H1 (cell line): ENCODE results near the gene BSG. TPM values are rescaled to one million over a fixed set of nuclear protein-coding genes. Genes with fewer than 3 reads are reported as not detected.

Source experiments
- CTCF ChIA-PET: fragments of 300-600 bp; sonication (Branson Sonifier 250); formaldehyde crosslinking; loops from one replicate; lab custom pipeline; 2021; ENCODE audit not compliant: partially characterized antibody; lab: Charles Lee
- POLR2A ChIA-PET: fragments of 300-600 bp; sonication (Branson Sonifier 250); formaldehyde crosslinking; loops from one replicate; lab custom pipeline; 2021; ENCODE audit warnings: inconsistent platforms; ENCODE audit not compliant: partially characterized antibody; lab: Charles Lee
- DNase-seq, 2 experiments: peaks; one replicate each; pipeline versions ENCODE4 v3.0.0 to v3.0.0-alpha.2; 2010 to 2022; ENCODE audit warnings: low spot score in 2 of 2, low read depth in 1 of 2, mixed read lengths in 1 of 2
- FAIRE-seq: peaks from 2 replicates; lab custom pipeline; 2011; peaks lifted over from hg19 to GRCh38; lab: Jason Lieb, UNC
- H2AFZ ChIP-seq: 2 replicates; pipeline ENCODE4 v1.8.1; 2012; ENCODE audit warnings: low read length, inconsistent platforms
- H2AK5ac ChIP-seq: 2 replicates; pipeline ENCODE4 v1.6.1; 2013; ENCODE audit warnings: low read depth, low read length
- H2BK120ac ChIP-seq: replicated peaks from 2 replicates; pipeline ENCODE3; 2013; ENCODE audit warnings: low read depth, low read length, inconsistent platforms
- H2BK12ac ChIP-seq: 2 replicates; pipeline ENCODE4 v1.6.1; 2013; ENCODE audit warnings: low read depth, low read length
- H2BK15ac ChIP-seq: 2 replicates; pipeline ENCODE4 v1.6.1; 2013; ENCODE audit warnings: low read length
- H2BK20ac ChIP-seq: 2 replicates; pipeline ENCODE4 v1.6.1; 2013; ENCODE audit warnings: low read length
- H2BK5ac ChIP-seq: 2 replicates; pipeline ENCODE4 v1.6.1; 2013; ENCODE audit warnings: low read depth, low read length
- H3K14ac ChIP-seq: 2 replicates; pipeline ENCODE4 v1.6.1; 2013; ENCODE audit warnings: inconsistent platforms; ENCODE audit not compliant: insufficient read length
- H3K18ac ChIP-seq: 2 replicates; pipeline ENCODE4 v1.6.1; 2013; ENCODE audit warnings: low read length; ENCODE audit errors: extremely low read depth
- H3K23ac ChIP-seq: 2 replicates; pipeline ENCODE4 v1.6.1; 2013; ENCODE audit warnings: inconsistent platforms; ENCODE audit not compliant: insufficient read length
- H3K23me2 ChIP-seq: 2 replicates; pipeline ENCODE4 v1.6.1; 2013; ENCODE audit warnings: low read depth, low read length
- H3K27ac ChIP-seq: 2 replicates; pipeline ENCODE4 v1.6.1; 2011; ENCODE audit warnings: low read depth, low read length, inconsistent platforms
- H3K27me3 ChIP-seq, 4 experiments: replicated peaks in 1 of 4; 1 replicate in 1 of 4; 2 replicates in 3 of 4; pipeline versions ENCODE4 v1.6.1 to v1.8.1; 2011 to 2013; ENCODE audit warnings: low read length in 3 of 4, mild to moderate bottlenecking in 3 of 4, inconsistent platforms in 2 of 4, mixed read lengths in 2 of 4, moderate library complexity in 1 of 4; ENCODE audit not compliant: control insufficient read depth in 3 of 4, insufficient read depth in 3 of 4; ENCODE audit errors: extremely low read depth in 1 of 4
- H3K36me3 ChIP-seq, 4 experiments: 2 replicates each; pipeline versions ENCODE4 v1.6.1 to v1.8.1; 2011 to 2013; ENCODE audit warnings: mild to moderate bottlenecking in 4 of 4, low read length in 3 of 4, moderate library complexity in 2 of 4, control low read depth in 1 of 4, inconsistent platforms in 1 of 4; ENCODE audit not compliant: insufficient read depth in 4 of 4, control insufficient read depth in 2 of 4
- H3K4ac ChIP-seq: replicated peaks from 2 replicates; pipeline ENCODE3; 2013; ENCODE audit warnings: low read length, low read depth, mixed read lengths, inconsistent platforms; ENCODE audit not compliant: insufficient read length
- H3K4me1 ChIP-seq, 4 experiments: replicated peaks in 1 of 4; 1 replicate in 1 of 4; 2 replicates in 3 of 4; pipeline versions ENCODE4 v1.6.1 to v1.8.1; 2011 to 2013; ENCODE audit warnings: low read length in 3 of 4, inconsistent platforms in 2 of 4, mixed read lengths in 1 of 4; ENCODE audit not compliant: insufficient read depth in 4 of 4, control insufficient read depth in 3 of 4
- H3K4me2 ChIP-seq, 2 experiments: 2 replicates each; pipeline versions ENCODE4 v1.6.1 to v1.8.1; 2011 to 2013; ENCODE audit warnings: low read depth in 2 of 2, low read length in 2 of 2, control low read depth in 1 of 2, inconsistent platforms in 1 of 2, mild to moderate bottlenecking in 1 of 2; ENCODE audit not compliant: insufficient read depth in 1 of 2
- H3K4me3 ChIP-seq, 4 experiments: fragments of 200-600, 300-600 bp in 1 of 4; sonication (generic), shearing (Covaris generic), sonication (Bioruptor Twin) in 1 of 4; 2 replicates each; pipeline versions ENCODE4 v1.5.1 to v1.8.1; 2011 to 2016; ENCODE audit warnings: low read length in 4 of 4, low read depth in 3 of 4, control low read depth in 2 of 4, inconsistent platforms in 2 of 4, mild to moderate bottlenecking in 2 of 4, mixed read lengths in 1 of 4, moderate library complexity in 1 of 4; ENCODE audit not compliant: insufficient read depth in 2 of 4; ENCODE audit errors: extremely low read depth in 1 of 4
- H3K56ac ChIP-seq: replicated peaks from 2 replicates; pipeline ENCODE3; 2013; ENCODE audit warnings: low read depth, mild to moderate bottlenecking, mixed read lengths, low read length, inconsistent platforms; ENCODE audit not compliant: insufficient read length
- H3K79me1 ChIP-seq: 2 replicates; pipeline ENCODE4 v1.6.1; 2013; ENCODE audit warnings: low read depth, low read length, control low read depth
- H3K79me2 ChIP-seq, 2 experiments: 2 replicates each; pipeline versions ENCODE4 v1.6.1 to v1.8.1; 2012 to 2013; ENCODE audit warnings: low read length in 2 of 2, mild to moderate bottlenecking in 2 of 2, inconsistent platforms in 1 of 2; ENCODE audit not compliant: insufficient read depth in 2 of 2, control insufficient read depth in 1 of 2
- H3K9ac ChIP-seq, 4 experiments: replicated peaks in 1 of 4; 1 replicate in 1 of 4; 2 replicates in 3 of 4; pipeline versions ENCODE4 v1.6.1 to v1.8.1; 2011 to 2013; ENCODE audit warnings: low read depth in 3 of 4, low read length in 3 of 4, control low read depth in 2 of 4, mild to moderate bottlenecking in 2 of 4, moderate library complexity in 2 of 4, inconsistent platforms in 1 of 4; ENCODE audit errors: extremely low read depth in 1 of 4
- H3K9me3 ChIP-seq, 2 experiments: 2 replicates each; pipeline versions ENCODE4 v1.6.1 to v1.8.1; 2012 to 2013; ENCODE audit warnings: mild to moderate bottlenecking in 2 of 2, moderate library complexity in 2 of 2, control low read depth in 1 of 2, inconsistent platforms in 1 of 2, low read depth in 1 of 2, low read length in 1 of 2, mixed read lengths in 1 of 2; ENCODE audit not compliant: insufficient read depth in 2 of 2
- H4K20me1 ChIP-seq, 2 experiments: replicated peaks in 1 of 2; 2 replicates each; pipeline versions ENCODE3 to v1.8.1; 2011 to 2013; ENCODE audit warnings: inconsistent platforms in 2 of 2, low read length in 2 of 2, mild to moderate bottlenecking in 1 of 2; ENCODE audit not compliant: insufficient read depth in 2 of 2, control insufficient read depth in 1 of 2
- H4K5ac ChIP-seq: 2 replicates; pipeline ENCODE4 v1.6.1; 2013; ENCODE audit warnings: low read length, low read depth, mixed read lengths, inconsistent platforms; ENCODE audit not compliant: insufficient read length
- H4K8ac ChIP-seq: 2 replicates; pipeline ENCODE4 v1.8.0; 2013; ENCODE audit warnings: mild to moderate bottlenecking, moderate library complexity, low read length, inconsistent platforms; ENCODE audit not compliant: insufficient read depth; ENCODE audit errors: extremely low read depth
- H4K91ac ChIP-seq: replicated peaks from 2 replicates; pipeline ENCODE3; 2013; ENCODE audit warnings: low read length, mixed read lengths, inconsistent platforms; ENCODE audit not compliant: insufficient read length
- ATF3 ChIP-seq: IDR thresholded peaks from 2 replicates; pipeline ENCODE4 v1.6.1; 2011; ENCODE audit warnings: low read depth, mild to moderate bottlenecking, low read length; ENCODE audit not compliant: insufficient read depth
- KDM1A ChIP-seq: fragments of 200-600, 300-600 bp; sonication (generic); IDR thresholded peaks from 2 replicates; pipeline ENCODE4 v1.7.1; 2016; ENCODE audit warnings: mild to moderate bottlenecking, low read length, borderline replicate concordance
- WGBS, 2 experiments: shearing (Covaris generic) in 1 of 2; methylation state at CpG; one replicate each; pipeline versions ENCODE4 v1.1.6 to v1.1.7; 2013 to 2015; ENCODE audit warnings: low lambda C conversion rate in 2 of 2, mixed read lengths in 2 of 2, inconsistent platforms in 1 of 2, low coverage in 1 of 2, missing lambda C conversion rate in 1 of 2; ENCODE audit not compliant: insufficient replicate concordance in 2 of 2, insufficient coverage in 1 of 2, insufficient read length in 1 of 2; ENCODE audit errors: extremely low coverage in 1 of 2, missing lambda C conversion rate in 1 of 2; 5-methylcytosine and 5-hydroxymethylcytosine counted together
- polyA plus RNA-seq, 7 experiments: library from polyadenylated mRNA; depleted of rRNA in 3 of 7; stranded (reverse) in 5 of 7; unstranded in 2 of 7; fragments of >200 nt in 5 of 7; fragments of 200-250 nt in 2 of 7; gene quantifications; 1 replicate in 5 of 7; 2 replicates in 1 of 7; 4 replicates in 1 of 7; pipeline versions ENCODE4 v1.2.1 to v1.2.3, GENCODE V29; 2011 to 2013; ENCODE audit warnings: missing spikeins in 2 of 7, mixed read lengths in 2 of 7
- total RNA-seq: library from RNA; stranded (reverse); fragmentation: NEBNext Ultra II Directional; extraction: Animal tissue kit (Norgen Biotek cat#: 25700); gene quantifications from 2 replicates; pipeline ENCODE4 v1.2.1, GENCODE V29; 2021

The BSG gene
- total and polyA plus RNA-seq, 2 of the 8 experiments (the other 6 are each of a cell fraction or from before 2014, with no cell fraction given), result 726 to 1,055 TPM

DNA sequence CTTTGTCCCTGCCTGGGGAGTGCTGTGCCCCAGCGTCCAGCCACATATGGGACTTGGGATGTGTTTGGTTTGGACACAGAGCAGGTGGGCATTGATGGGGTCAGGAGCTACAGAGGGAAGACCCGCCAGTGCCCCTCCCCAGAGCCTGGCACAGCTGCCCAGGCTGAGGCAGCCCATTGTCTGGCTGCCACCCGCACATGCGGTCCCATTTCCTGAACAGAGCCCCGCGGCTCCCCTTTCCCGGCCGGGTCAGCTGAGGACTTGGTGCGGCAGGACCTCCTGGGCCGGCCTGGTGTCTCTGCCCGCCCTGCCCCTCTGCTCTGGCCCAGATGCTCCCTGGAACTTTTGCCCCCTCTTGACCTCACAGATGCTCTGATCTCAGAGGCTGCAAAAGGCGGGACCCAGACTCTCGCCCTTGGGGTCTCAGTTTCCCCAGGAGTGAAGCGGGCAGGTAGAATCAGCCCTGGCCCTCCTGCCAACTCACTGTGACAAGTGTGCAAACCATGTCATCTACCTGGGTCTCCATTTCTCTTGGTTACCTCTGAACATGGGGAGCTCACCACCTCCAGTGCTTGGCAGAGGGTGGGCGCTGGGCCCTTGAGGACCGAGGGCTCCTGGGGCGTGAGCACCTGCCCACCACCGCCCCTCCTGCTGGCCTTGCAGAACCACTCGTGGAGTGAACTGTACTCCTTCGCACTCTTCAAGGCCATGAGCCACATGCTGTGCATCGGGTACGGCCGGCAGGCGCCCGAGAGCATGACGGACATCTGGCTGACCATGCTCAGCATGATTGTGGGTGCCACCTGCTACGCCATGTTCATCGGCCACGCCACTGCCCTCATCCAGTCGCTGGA, 35.1 kb downstream of the BSG start:
- no peak overlapping the region for H2BK12ac ChIP-seq
- no peak overlapping the region for H2AK5ac ChIP-seq
- H3K79me1 ChIP-seq, result no peaks in the 10 kb centered on the region; the same call in 1 of the 2 replicates
- FAIRE-seq, result no peak
- no peaks in the 10 kb centered on the region for H3K27me3 ChIP-seq
- no peaks in the 10 kb centered on the region for H4K20me1 ChIP-seq
- H3K79me2 ChIP-seq, result no peaks in the 10 kb centered on the region
- H3K14ac ChIP-seq, result no peak overlapping the region
- H3K27ac ChIP-seq, result no peak overlapping the region
- DNase-seq, result no peak
- peak overlapping the region; percentile 19 for H4K91ac ChIP-seq
- H3K4me3 ChIP-seq, result no peak overlapping the region
- no peak overlapping the region for H2BK15ac ChIP-seq
- peaks cover 0 to 18% of the 10 kb centered on the region in 2 experiments; a peak in 1 of 4 replicates for H3K9me3 ChIP-seq
- TF ChIP-seq ATF3 (no peak), KDM1A (peak; percentile 75; the same call in 1 of the 2 replicates)
- no peak overlapping the region for H3K4me2 ChIP-seq
- no peaks in the 10 kb centered on the region for H3K4me1 ChIP-seq
- H3K56ac ChIP-seq, result no peak overlapping the region
- no peak overlapping the region for H2AFZ ChIP-seq
- ChIA-PET POLR2A (interaction anchor here (1.0 to 1.5 kb wide), 3 partner anchors 24 to 36 kb away, joined by 3 read pairs; no protein-coding TSS in a partner anchor), CTCF (interaction anchor here (1.0 to 2.4 kb wide), 6 partner anchors 19 to 97 kb away, joined by 3 to 12 read pairs (median 8); no protein-coding TSS in a partner anchor)
- H2BK120ac ChIP-seq, result no peak overlapping the region
- H3K18ac ChIP-seq, result no peak overlapping the region
- no peak overlapping the region for H2BK20ac ChIP-seq
- H3K4ac ChIP-seq, result no peak overlapping the region
- no peak overlapping the region for H3K23ac ChIP-seq
- no peak overlapping the region for H4K8ac ChIP-seq
- no peaks in the 10 kb centered on the region for H3K23me2 ChIP-seq
- H3K36me3 ChIP-seq, result no peaks in the 10 kb centered on the region
- no peak overlapping the region for H4K5ac ChIP-seq
- no peak overlapping the region for H3K9ac ChIP-seq
- WGBS, 2 experiments, result 88% methylated on average over 29 of the region's 30 CpGs; no CpG with 5 or more reads in 1 of the 2 experiments
- no peak overlapping the region for H2BK5ac ChIP-seq
